ENCODE data around the gene ELK4.

DNA sequence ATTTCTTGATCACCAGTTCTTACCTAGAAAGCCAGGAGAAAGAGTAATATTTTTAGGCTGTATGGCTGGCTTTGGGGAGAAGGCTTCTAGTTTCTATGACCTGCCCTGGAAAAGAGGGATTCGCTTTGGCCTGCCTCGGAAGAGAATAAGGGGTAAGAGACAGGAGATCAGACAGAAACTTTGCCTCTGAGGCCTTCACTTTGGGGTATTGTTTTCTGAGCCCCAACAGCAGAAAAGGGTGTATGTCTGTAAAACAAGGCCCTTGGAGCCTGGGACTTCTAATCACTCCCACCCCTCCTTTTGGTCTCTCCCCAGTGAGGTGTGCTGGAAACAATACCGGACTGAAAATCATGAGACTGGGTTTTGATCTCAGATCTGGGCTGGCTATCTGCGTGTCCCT lies 43.4 kb upstream of the ELK4 start:
- TF ChIP-seq EZH2 (IDR thresholded peaks at IDR 0.05; ENCODE audit: low read length, missing control alignments), result no peak
- TF ChIP-seq, protein P1, sequence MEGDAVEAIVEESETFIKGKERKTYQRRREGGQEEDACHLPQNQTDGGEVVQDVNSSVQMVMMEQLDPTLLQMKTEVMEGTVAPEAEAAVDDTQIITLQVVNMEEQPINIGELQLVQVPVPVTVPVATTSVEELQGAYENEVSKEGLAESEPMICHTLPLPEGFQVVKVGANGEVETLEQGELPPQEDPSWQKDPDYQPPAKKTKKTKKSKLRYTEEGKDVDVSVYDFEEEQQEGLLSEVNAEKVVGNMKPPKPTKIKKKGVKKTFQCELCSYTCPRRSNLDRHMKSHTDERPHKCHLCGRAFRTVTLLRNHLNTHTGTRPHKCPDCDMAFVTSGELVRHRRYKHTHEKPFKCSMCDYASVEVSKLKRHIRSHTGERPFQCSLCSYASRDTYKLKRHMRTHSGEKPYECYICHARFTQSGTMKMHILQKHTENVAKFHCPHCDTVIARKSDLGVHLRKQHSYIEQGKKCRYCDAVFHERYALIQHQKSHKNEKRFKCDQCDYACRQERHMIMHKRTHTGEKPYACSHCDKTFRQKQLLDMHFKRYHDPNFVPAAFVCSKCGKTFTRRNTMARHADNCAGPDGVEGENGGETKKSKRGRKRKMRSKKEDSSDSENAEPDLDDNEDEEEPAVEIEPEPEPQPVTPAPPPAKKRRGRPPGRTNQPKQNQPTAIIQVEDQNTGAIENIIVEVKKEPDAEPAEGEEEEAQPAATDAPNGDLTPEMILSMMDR (conservative IDR thresholded peaks at IDR 0.05 in 1 of 2, IDR thresholded peaks at IDR 0.05 in 1 of 2; ENCODE audit: low read depth in 1 of 2, low read length in 2 of 2), result no peak
